ENCODE measurements around the gene EXOSC3.
"Not testable (repeated sequence)": the region's sequence is repeated elsewhere in the genome, so short reads cannot be mapped to it uniquely, and the experiment has no call there.

The EXOSC3 gene

GRCh38 chr9:37775216-37775919 lies 9.5 kb downstream of the EXOSC3 start:
- no peak for DNase-seq

- DNase-seq, result no peak
These were observed 14.9 kb downstream of the EXOSC3 start for GRCh38 chr9:37769995-37770394.

DNA sequence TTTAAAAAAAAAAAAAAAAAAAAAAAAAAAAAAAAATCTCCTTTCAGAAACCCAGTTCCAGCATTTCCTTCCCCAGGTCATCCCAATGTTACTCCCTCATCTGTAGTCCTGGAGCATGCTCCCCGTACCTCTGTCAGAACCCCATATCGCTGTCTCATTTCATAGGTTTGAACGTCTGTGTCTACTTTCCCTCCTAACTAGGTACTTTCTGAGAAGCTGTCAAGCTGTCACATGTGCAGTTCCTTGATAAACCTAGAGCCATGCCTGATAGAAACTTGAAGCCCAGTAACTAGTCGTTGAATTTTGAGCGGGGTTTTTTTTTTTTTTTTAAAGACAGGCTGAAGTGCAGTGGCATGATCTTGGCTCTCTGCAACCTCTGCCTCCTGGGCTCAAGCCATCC lies 15.6 kb downstream of the EXOSC3 start:
- no peak for DNase-seq

DNA sequence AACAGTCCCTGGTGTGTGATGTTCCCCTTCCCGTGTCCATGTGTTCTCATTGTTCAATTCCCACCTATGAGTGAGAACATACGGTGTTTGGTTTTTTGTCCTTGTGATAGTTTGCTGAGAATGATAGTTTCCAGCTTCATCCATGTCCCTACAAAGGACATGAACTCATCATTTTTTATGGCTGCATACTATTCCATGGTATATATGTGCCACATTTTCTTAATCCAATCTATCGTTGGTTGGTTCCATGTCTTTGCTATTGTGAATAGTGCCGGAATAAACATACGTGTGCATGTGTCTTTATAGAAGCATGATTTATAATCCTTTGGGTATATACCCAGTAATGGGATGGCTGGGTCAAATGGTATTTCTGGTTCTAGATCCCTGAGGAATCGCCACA lies 19.6 kb downstream of the EXOSC3 start:
- not testable (repeated sequence) for DNase-seq

GRCh38 chr9:37761511-37761910 lies 23.4 kb downstream of the EXOSC3 start:
- DNase-seq, result no peak

DNA sequence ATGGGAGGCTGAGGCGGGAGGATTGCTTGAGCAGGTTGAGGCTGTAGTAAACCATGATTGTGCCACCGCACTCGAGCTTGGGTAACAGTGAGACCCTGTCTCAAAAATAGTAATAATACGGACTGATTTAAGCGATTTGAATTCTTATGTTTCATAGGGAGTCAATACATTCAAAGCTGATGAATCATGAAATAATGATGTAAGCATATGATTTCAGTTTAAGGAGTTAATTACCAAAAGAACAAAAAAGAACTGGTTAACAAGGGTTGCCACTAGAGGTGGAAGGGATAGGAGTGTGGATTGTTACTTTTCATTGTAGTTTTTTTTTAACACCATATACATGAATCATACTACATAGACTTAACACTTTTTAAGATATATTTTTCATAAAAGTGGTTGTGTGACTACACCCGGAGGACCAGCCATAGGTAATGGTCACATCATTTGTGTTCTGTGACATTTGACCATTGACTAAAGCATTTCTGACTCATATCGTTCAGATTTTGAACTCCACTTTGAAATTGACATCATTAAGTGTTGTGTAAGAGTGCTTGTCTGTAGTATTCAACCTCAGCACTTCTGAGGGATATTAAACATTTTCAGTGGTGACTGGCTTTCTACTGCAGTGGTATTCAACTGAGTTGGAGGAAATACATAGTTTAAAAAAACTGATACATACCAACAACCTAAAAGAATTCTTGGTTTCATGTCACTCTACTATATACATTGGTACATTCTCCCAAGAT lies 24.3 kb downstream of the EXOSC3 start:
- DNase-seq, result no peak

DNA sequence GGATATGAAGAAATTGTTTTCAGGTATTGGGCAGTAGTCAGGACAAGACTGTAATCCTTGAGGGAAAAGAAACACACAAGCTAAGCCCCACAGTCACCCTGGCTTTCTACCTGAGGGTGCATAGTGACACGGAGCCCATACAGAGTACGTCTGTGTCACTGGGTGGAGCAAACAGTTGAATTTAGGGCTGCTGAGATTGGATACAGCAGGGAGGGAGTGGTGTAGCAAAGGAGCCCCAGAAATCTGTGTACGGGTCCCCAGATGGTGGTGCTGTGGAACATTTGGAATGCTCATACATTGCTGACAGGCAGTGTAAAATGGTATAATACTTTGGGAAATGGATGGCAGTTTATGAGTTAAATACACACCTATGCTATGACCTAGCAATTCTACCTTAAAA lies 26.1 kb downstream of the EXOSC3 start:
- DNase-seq, result no peak

DNA sequence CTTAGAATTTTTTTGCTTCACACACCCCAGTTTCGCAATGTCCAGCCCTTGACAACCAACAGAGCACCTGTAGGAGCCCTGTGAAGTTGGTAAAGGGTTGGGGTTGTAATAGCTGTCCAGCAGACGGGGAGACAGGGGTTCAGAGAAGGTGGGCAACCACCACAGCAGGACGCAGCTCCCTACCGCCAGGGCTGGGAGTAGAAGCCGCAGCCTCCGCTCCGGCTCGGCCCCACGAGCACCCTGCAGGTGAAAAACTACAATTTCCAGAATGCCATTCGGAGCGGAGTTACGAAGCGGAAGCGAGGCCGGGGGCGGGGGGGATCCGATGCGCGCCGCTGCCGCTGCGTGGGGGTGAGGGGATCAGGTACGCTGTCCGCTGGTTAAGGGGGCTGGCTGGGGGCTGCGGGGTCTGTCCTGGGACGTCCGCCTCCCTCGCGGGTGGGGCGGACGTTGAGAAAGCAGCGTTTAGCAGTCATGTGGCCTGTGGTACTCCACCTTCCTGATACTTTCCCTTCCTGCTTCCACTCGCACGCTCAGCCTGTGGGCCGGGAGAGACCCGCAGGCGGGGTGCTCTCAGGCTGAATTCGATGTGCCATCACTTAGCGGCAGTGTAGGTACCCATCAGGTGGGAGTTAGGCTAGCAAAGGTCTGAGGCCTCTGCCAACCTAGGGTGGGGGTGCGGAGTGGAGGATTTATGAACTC lies 31.2 kb downstream of the EXOSC3 start, which contains the start of gene TRMT10B:
TSS of gene TRMT10B (plus strand) at position 317 of the 702 bp plus-strand sequence. CDS start 8,127 bp downstream, outside the sequence.
- peak; percentile 67 to 69 for DNase-seq

- DNase-seq, result no peak
These were observed 32.0 kb downstream of the EXOSC3 start for GRCh38 chr9:37752642-37753488.

- not testable (repeated sequence) for DNase-seq
These were observed 32.8 kb downstream of the EXOSC3 start for GRCh38 chr9:37752112-37752511.

DNA sequence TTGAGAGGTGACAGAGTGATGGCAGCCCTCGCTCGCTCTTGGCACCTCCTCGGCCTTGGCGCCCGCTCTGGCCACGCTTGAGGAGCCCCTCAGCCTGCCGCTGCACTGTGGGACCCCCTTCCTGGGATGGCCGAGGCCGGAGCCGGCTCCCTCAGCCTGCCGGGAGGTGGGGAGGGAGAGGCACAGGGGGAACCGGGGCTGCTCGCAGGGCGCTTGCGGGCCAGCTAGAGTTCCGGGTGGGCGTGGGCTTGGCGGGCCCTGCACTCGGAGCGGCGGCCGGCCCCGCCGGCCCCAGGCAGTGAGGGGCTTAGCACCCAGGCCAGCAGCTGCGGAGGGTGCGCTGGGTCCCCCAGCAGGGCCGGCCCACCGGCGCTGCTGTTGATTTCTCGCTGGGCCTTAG lies 33.2 kb downstream of the EXOSC3 start:
- DNase-seq, result not testable (repeated sequence)

- DNase-seq, result no peak
These were observed 33.7 kb downstream of the EXOSC3 start for GRCh38 chr9:37751186-37751585.

GRCh38 chr9:37749129-37749528 lies 35.7 kb downstream of the EXOSC3 start:
- no peak for DNase-seq

- DNase-seq, result peak; percentile 56 to 68
These were observed 37.6 kb downstream of the EXOSC3 start for GRCh38 chr9:37747271-37747753.

DNA sequence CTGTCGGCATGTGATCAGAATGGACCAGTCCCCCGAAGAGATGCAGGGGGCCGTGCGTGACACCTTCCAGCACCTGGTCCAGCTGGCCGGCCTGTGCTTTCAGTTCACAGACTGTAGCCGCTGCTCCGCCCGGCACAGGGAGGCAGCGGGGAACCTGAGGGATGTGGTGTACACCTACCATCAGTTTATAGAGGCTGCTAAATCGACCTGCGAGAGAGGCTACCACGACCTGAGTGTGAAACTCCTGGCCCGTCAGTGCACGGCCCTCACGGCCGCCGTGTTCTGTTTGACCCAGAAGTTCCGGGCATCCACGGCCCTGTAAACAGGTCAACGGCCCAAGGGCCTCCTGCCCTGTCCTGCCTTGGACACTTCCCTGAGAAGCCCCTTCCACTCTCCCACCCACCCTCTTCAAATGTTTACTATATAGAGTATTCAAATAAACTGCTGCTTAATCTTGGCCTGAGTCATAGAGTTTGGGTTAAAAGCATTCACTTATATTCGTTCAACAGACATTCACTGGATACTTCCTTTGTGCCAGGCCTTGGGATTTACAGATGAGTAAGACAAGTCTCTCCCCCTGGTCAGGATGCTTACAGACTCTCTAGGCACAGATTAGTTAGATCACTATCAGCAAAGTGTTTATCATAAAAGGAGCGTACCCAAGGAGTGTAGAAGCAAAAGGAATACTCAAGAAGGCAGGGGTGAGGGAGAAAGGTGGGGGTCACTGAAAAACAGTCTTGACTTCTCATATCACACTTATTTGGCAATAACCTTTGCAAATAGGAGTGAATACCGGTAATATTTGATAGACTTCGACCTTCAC lies 38.2 kb downstream of the EXOSC3 start:
- DNase-seq, result no peak

- no peak for DNase-seq
These were observed 38.9 kb downstream of the EXOSC3 start for GRCh38 chr9:37745970-37746369.

DNA sequence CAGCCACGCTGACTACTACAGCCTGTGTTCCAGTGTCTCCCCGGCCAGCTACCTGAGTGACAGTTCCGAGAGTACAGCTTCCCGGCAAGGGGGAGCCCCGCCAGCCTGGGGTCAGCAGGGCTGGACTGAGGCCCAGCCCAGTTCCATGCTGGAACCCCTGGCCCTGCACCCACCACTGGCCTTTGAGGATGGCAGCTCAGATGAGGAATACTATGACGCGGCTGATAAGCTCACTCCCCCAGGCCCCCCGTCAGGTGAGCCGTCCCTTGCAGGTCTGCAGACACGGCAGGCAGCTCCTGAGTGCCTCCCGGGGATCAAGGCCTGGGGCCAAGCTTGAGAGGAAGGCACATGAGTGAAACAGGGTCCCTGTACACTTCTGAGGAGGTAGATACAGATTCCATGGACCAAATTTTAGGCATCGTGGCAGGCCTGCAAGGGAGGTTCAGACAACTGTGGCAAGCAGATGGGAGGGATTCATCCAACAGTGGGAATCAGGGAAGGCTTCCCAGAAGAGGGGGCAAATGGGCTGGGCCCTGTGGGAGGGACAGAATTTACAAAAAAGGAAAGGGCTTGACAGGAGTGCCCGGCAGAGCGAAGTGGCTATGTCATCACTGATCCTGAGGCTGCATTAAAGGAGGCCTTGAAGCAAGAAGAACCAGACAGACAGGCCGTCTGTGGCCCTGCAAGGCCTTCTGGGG lies 44.1 kb downstream of the EXOSC3 start:
- DNase-seq, result no peak

DNA sequence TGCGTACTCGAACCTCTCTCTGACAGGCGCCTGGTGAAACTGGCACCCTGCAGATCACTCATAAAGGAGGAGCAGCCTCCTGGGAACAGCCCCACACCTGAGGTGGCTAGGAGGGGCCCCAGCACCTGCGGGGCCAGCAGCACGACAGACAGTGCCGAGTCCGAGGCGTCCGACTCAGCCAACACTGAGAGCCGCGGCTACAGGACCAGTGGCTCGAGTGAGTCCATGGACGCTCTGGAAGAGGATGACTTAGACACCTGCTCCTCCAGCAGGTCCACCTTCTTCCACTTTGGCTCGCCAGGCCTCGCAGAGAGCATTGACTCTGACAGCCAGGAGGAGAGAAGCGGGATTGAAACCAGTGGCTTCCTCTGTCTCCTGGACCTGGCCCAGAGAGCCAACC lies 44.7 kb downstream of the EXOSC3 start:
- no peak for DNase-seq

DNA sequence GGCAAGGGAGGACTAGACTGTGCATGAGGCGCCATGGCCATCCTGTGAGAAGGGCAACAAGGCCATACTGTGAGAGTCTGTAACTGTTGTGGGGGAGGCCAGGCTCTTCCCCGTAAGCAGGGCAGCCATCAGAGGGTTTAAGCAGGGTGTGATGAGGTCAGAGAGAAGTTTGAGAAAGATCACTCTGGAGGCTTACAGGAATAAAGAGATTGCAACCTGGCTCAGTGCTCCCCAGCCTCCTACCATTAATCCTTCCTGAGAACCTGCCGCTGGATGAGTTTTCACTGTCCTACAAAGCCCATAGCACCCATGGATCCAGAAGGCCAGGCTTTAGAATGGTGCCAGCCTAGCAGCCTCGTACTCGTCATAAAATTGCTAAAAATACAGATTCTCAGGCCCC lies 45.6 kb downstream of the EXOSC3 start:
- no peak for DNase-seq

DNA sequence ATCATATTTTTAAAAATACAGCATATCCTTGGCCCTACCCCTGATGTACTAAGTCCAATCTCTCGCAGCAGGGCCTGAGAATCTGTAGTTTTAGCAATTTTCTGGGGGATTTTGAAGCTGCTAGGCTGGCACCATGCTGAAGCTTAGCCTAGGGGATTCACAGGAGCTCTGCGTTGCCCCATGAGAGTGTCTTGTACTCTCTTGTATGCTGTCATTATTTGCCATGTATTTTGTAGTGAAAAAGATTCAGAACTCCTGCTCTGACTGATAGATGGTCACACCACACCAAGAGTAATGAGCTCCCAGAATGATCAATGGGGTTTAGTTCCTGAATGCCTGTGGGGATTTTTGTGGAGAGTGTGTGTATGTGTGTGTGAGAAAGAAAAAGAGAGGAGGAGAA lies 51.9 kb downstream of the EXOSC3 start:
- no peak for DNase-seq

Data from inflammatory macrophage (primary cell).